Suppressor macrophage treated with lipopolysaccharide for 4 hours (primary cell): ENCODE data around the gene COX6B1.
"Not testable (repeated sequence)": the region's sequence is repeated elsewhere in the genome, so short reads cannot be mapped to it uniquely, and the experiment has no call there.

ENCODE experiments used
- DNase-seq: peaks from one replicate; pipeline ENCODE4 v3.0.0-alpha.2; 2020

The COX6B1 gene

DNA sequence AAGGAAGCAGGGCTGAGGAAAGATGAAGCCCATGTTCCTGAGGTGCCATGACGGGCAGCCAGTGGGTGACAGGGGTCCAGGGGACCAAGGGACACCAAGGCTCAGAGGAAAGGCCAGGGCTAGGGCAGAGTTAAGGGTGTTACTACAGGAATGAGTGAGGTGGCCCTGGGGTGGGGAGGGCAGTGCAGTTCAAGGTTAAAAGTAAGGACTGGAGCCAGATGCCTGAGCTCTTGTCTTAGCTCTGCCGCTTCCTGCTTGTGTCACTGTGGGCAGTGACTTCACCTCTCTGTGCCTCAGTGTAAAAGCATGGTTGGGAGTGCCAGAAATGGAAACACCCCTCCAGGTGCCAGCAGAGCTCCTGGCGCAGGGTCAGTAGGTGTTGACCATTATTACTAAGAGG lies 11.5 kb upstream of the COX6B1 start:
- no peak for DNase-seq

DNA sequence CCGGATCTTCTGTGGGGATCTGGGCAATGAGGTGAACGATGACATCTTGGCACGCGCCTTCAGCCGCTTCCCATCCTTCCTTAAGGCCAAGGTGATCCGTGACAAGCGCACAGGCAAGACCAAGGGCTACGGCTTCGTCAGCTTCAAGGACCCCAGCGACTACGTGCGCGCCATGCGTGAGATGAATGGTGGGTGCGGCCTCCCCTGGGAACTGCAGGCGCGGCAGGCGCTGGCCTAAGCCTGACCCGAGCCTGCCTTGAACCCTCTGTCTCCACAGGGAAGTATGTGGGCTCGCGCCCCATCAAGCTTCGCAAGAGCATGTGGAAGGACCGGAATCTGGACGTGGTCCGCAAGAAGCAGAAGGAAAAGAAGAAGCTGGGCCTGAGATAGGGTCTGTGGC lies 11.0 kb upstream of the COX6B1 start:
- DNase-seq: no peak

DNA sequence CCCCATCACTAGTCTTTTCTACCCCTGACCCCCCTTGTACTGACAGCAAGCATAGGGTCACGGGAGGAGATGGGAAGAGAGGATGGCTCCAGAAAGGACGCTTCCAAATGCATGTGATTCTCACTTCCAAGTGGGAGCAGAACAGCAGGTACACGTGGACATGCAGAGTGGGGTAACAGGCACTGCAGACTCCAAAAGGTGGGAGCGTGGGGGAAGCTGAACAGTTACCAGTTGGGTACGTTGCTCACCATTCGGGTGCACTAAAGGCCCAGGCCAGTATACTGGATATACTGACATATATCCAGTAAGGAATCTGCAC lies 8.8 kb upstream of the COX6B1 start:
- DNase-seq: no peak

DNA sequence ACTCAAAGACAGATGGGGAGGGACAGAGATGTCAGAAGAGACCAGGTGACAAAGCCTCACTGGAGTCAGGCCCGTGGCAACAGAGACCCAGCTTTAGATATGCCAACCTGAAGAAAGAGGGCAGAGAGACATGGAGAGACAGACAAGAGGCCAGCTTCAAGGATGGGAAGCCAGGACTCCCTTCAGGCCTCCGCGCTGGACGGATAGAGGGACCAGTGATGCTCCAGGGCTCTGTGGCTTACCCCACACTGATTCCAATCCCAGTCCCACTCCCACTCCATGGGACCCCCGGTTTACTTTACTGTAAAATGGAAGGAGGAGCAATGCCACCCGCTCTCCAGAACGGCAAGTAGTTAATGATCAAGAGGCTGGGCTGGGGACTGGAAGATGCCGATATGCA lies 8.3 kb upstream of the COX6B1 start:
- no peak for DNase-seq

- peak; percentile 26 for DNase-seq
These were observed 6.5 kb upstream of the COX6B1 start, which contains the start of gene ETV2 for GRCh38 chr19:35641515-35642151. ETV2 (plus strand) TSS chr19:35641745; CDS start chr19:35642461, 716 bp downstream.

DNA sequence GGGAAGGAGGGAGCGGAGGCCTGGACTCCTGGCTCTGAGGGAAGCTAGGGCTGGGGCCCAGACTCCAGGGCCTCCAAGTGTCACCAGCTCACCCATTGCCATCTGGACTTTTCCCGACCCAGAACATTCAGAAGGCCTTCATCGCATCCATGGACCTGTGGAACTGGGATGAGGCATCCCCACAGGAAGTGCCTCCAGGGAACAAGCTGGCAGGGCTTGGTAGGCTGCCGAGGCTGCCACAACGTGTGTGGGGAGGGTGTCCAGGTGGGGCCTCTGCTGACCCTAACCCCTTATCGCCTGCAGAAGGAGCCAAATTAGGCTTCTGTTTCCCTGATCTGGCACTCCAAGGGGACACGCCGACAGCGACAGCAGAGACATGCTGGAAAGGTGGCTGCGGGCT lies 5.8 kb upstream of the COX6B1 start:
- DNase-seq: no peak

DNA sequence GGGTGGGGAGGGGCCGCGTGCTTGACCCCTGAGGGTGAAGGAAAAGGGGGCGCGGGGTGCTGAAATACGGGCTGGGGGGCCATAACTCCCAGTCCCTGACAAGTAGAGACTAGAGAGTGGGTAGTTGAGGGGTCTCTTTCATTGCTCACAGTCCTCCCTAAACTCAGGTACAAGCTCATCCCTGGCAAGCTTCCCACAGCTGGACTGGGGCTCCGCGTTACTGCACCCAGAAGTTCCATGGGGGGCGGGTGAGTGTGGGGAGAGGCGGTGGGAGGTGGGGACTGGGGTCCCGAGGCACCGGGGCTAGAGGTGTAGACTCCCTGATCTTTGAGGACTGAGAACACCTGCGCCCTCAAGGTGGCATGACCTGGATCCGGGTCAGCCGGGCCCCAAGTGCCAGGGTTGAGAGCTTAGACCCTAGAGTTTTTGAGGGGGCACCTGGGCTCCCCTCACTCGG lies 5.3 kb upstream of the COX6B1 start:
- DNase-seq: no peak

- peak; percentile 74 for DNase-seq
These were observed 4.6 kb upstream of the COX6B1 start for GRCh38 chr19:35643255-35644205.

GRCh38 chr19:35644206-35644986 lies 3.7 kb upstream of the COX6B1 start:
- peak; percentile 94 for DNase-seq

GRCh38 chr19:35644987-35645679 lies 3.0 kb upstream of the COX6B1 start:
- DNase-seq: peak; percentile 74

DNA sequence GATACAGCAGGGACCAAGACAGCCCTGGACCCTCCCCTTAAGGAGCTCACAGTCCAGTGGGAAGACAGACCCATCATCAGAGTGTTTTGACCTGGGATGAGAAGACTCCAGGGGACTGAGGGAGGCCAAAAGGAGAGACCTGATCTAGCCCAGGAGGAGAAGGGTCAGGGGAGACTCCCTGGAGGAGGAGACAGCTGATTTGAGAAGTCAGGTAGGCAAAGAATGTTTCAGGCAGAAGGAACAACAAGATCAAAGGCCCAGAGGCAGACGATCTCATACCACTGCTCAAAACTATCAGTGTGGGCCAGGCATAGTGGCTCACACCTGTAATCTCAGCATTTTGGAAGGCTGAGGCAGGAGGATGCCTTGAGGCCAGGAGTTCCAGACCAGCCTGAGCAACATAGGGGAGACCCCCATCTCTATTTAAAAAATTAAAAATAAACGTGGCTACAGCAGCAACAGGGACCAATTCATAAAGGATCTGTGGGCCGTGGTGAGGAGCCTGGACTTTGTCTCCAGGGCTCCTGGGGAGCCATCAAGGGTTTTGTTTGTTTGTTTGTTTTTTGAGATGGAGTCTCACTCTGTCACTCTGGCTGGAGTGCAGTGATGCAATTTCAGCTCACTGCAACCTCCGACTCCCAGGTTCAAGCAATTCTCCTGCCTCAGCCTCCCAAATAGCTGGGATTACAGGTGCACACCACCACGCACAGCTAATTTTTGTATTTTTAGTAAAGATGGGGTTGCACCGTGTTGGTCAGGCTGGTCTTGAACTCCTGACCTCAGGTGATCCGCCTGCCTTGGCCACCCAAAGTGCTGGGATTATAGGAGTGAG lies 2.2 kb upstream of the COX6B1 start:
- no peak for DNase-seq

- DNase-seq: no peak
These were observed 2.5 kb downstream of the COX6B1 start for GRCh38 chr19:35650581-35650980.

DNA sequence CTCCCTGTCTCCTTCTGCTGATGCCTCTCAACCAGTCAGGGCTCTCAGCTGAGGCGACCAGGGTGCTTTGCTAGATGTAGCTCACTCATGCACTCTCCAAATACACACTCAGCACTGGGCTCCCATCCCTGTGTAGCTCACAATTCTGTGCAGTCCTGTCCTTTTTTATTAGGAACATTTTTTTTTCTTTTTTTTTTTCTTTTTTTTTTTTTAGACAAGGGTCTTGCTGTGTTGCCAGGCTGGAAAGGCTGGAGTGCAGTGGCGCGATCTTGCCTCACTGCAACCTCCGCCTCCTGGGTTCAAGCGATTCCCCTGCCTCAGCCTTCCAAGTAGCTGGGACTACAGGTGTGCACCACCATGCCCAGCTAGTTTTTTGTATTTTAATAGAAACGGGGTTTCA lies 6.7 kb downstream of the COX6B1 start:
- DNase-seq: not testable (repeated sequence)

DNA sequence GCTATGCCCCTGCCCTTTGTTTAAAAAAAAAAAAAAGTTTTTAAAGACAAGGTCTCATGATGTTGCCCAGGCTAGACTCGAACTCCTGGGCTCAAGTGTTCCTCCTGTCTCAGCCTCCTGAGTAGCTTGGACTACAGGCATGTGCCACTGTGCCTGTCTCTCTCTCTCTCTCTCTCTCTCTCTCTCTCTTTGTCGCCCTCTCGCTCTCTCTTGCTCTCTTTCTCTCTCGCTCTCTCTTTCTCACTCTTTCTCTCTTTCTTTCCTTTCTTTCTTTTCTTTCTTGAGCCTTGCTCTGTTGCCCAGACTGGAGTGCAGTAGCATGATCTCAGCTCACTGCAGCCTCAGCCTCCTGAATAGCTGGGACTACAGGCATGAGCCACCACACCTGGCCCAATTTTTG lies 7.5 kb downstream of the COX6B1 start:
- DNase-seq: no peak

GRCh38 chr19:35656700-35657099 lies 8.6 kb downstream of the COX6B1 start:
- no peak for DNase-seq

GRCh38 chr19:35657904-35658700 lies 10.0 kb downstream of the COX6B1 start:
- DNase-seq: no peak

DNA sequence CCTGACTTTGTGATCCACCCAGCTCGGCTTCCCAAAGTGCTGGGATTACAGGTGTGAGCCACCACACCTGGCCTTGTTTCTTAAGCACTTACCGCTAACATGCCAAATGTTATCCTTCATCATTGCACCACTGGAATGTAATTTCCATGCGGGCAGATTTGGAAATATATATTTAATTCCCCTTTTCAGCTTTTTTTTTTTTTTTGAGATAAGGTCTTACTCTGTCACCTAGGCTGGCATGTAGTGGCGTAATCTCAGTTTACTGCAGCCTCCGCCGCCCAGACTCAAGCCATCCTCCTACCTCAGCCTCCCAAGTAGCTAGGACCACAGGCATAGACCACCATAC lies 13.8 kb downstream of the COX6B1 start:
- no peak for DNase-seq

- DNase-seq: no peak
These were observed 15.9 kb downstream of the COX6B1 start for GRCh38 chr19:35663981-35664380.

DNA sequence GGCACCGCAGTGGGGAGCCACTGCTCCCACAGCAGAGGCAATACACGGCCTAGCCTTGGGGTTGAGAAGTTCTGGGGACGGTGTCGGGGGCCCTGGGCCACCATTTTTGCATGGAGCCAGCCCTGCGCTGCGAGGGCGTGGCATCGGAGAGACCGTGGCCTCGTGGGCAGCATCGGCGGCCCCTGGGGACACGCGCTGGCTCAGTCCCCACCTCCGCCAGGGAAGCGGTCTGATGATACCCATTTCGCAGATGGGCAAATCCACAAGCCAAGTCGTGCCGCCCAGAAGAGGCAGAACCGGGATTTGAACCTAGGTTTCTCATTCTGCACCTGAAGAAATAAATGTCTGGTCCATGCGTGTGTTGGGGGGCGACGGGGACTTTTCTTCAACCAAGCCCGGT lies 17.0 kb downstream of the COX6B1 start:
- no peak for DNase-seq

DNA sequence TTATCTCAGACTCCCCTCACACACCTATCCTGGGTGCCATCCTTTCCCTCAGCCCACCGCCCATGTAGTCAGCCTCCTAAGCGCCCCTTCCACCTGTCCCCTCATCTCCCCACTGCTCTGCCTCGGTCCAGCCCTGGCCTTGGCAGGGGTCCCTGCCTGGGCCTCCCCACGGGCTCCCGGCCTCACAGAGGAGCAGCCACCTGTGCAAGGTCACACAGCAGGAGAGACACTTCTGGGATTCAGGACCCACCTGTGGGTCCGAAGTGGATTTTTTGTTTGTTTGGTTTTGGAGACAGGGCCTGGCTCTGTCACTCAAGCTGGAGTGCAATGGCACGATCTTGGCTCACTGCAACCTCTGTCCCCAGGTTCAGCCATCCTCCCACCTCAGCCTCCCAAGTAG lies 17.5 kb downstream of the COX6B1 start:
- DNase-seq: no peak

DNA sequence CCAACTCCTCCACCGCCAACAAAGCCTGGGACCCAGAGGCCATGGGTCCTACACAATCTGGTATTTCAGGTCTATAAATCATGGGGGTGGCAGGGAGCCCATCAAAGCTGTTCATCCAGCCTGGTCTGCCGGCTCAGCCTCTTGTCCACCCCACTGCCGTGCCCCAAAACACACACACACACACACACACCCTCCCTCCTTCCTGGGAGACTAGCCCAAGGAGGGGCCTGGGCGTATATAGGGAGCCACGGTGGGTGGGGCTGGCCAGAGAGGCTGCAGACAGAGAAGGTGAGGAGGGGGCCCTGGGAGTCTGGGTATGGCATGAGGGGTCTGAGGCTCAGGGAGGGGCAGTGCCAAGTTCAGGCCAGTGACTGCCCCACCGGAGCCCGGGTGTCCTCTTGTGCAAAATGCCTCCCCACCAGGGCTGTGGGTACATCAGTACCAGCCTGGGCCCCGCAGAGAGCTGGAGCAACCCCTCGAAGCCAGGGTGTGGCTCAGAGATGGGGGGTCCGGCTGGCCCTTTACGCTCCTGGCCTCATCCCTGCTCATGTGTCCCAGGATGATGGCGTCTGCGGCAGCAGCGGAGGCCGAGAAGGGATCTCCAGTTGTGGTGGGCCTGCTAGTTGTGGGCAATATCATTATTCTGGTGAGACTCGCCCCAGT lies 18.3 kb downstream of the COX6B1 start, which contains the start of gene UPK1A:
TSS of gene UPK1A (plus strand) at position 267 of the 663 bp plus-strand sequence. CDS start at position 563, 296 bp downstream.
- no peak for DNase-seq
